ENCODE measurements around the gene APMAP.

The APMAP gene

DNA sequence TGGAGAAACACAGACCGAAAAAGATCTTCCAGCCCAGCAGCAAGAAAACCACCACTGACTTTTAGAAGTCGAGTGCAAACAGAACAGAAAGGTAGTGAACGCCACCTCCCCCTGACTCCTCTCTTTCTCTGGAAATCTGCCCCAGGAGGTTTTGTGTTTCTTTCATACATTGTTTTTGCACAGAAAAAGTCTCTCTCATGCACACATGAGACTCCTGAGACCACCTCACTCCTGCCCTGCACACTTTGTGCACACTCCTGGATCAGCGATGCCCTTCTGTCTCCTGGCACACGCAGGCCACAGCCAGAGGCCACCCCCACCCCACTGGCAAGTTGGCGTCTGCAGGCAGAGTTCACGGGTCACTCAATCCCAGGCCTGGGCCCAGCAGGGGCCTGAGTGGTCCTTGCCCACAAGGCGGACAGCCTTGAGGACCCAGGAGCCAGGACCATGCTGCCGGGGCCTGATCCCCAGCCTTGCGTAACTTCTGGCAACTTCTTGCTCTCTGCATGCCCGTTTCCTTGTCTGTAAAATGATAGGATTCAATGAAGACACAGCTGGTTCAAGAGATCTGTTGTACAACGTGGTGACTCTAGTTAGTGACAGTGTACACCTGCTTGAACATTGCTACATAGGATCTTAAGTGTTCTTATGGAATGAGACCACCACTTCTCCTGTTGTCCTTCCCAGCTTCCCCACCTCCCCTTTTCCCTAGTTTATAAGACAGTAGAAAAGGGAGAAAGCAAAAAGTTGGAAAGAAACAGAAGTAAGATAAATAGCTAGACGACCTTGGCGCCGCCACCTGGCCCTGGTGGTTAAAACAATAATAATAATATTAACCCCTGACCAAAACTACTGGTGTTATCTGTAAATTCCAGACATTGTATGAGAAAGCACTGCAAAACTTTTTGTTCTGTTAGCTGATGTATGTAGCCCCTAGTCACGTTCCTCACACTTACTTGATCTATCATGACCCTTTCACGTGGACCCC, 73.7 kb downstream of the APMAP start:
- Histone ChIP-seq H3K4me3 (no peak overlapping the region), H3K27ac (no peak overlapping the region)

DNA sequence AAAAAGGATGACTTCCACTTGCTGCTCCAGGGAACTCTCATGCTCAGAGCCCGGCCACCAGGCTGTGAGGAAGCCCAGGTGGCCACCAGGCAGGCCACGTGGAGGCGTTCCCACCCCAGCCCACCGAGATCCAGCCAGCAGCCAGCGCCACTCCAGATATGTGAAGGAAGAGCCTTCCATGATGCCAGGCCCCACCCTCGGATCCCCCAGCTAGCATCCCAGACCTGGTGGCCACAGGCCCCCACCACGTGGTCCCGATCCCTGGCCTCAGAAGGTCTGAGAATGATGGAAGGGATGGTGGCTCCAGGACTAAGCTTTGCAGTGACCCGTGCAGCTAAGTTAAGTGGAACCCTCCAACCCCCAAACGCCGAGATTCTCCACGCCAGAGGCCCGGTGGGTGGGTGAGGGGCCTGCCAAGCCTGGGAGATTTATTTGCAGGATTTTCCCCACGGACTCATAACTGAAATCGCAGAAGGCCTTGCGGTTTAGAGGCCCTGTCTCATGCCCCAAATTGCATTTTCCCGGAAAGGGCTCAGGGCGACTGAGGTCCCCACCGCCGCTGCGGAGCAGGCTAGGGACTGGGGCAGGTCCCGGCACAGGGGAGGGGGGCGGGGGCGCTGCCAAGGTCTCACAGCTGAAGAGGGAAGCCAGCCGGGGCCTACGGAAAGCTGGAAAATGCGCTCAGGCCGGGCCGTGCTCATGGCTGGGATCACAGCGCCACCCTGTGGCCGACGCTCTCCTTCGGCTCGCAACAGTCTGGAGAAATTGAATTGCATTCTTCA, 74.6 kb downstream of the APMAP start:
- Histone ChIP-seq H3K4me3 (no peak overlapping the region), H3K27ac (no peak overlapping the region)

DNA sequence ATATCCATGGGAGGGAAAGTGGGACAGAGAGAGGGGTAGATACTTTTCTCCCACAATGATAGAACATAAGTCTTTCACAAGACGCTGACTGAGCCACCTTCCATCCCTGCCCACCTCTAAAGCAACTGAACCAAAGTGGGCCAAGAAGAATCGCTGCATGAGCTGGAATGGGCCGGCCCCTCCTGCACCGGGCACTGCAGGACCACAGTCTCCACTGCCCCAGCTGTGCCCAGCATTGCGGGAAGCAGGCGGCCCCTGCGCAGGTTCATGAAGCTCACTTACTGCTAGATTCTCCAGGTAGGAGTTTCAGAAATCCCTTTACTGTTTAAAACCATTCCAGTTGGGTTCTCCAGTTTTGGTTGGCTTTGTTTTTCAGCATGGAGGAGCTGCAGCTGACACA, 75.5 kb downstream of the APMAP start:
- no peak overlapping the region for H3K4me3 ChIP-seq
- H3K27ac ChIP-seq: no peak overlapping the region

DNA sequence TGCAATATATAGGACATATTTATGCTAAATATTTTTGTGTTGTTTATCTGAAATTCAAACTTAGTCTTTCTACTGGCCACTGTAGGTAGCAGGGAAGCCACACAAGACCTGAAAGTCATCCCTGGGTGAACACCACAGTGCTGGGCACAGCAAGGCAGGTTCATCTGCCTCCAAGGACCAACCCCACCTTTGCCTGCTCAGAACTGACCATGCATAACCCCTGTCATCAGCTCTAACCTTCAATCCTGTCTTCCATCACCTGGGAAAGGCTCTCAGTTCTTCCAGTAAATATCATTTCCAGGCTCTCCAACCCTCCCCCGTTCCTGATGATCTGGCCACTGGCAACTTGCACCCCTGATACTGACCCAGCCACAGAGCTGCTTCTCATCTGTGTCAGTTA, 76.1 kb downstream of the APMAP start:
- Histone ChIP-seq H3K4me3 (no peak overlapping the region), H3K27ac (no peak overlapping the region)

DNA sequence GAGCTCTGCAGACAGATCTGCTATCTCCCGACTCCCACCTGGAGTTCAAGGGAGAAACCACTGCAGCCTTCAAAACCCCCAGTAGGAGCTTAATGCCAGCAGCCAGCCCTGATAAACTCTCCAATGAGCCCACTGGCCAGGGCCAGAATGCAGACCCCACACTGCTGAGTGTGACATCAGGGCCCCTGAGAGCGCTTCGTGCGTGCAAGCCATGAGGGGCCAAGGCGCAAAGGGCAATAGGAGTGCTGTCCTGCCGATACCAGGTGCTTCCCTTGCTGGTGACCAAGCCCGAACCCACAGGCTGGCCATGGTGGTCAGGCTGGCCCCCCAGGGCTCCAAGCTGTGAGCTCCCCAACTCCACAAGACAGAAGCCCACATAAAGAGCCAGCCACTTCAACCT, 76.7 kb downstream of the APMAP start:
- Histone ChIP-seq H3K4me3 (no peak overlapping the region), H3K27ac (no peak overlapping the region)

DNA sequence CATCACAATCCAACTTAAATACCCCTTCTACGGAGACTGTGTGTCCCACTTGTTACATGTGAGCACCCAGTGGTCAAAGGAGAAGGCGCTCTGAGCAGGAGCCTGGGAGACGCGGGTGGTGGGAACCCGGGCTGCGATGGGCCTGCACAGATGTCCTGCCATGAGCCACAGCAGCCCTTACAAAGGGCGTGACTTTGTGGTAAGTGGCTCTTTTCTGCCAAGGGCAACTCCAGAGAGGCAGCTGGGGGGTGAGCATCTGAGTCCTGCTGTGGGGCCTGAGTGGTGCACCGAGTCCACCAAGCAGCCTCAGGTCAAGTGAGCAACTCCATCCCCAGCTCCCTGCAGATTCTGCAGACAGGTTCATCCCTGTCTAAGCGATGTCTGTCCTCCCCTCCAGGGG, 77.1 kb downstream of the APMAP start:
- no peak overlapping the region for H3K27ac ChIP-seq
- no peak overlapping the region for H3K4me3 ChIP-seq

DNA sequence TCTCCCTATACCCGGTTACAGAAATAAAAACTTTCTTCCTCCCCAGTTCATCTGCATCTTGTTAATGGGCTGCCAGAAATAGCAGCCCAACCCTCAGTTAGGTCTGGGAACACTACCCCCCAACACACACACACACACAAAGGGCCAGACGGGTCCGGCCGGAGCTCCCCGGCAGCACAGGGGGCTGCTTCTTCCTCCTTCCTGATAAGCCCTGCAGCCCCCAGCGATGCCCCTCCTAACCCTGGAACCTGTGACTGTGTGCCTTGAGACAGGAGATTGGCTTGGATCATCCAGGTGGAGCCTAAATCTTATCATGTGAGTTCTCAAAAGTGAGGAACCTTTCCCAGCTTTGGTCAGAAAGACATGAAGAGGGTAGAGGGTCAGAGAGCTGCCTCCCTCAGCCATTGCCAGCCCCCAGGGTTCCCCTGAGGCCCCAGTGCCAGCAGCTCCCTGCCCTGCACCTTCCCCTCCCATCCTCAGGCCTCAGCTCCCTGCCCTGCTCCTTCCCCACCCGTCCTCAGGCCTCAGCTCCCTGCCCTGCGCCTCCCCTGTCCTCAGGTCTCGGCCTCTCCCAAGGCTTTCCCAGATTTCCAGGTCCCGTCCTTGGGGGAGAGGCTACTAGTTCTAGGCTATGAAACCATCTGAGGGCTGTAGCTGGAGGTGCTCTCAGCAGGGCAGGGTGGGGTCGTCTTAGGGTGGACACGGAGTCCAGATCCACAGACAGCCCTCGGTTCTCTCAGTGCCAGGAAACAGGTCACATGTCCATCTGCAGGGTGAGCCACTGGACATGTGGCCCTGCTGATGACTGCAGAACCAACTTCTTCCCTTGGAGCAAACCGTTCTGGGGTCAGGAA, 77.9 kb downstream of the APMAP start:
- Histone ChIP-seq H3K4me3 (no peak overlapping the region), H3K27ac (no peak overlapping the region)

DNA sequence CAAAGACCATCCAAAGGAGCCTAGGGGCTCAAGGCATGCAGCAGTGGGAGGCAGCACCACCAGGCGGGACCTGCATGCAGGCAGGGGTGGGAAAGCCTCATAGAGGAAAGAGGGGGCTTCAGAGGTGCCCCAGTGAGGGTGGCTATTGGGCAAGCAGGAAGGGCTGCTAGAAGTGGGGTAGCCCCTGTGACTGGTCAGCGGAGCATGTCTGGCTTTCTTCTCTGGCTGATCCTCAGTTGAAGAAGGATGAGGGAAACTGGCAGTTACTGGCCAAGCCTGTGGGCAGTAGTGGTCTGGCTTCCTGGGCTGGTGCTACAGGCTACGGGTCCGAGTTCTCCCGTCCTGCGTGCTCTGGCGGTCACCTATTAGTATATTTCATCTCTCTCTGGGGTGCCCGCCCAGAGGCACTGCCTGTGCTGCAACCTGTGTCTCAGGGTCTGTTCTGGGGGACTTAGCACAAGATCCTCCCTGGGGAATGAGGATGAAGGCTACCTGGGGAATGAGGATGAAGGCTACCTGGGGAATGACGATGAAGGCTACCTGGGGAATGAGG, 79.4 kb downstream of the APMAP start:
- no peak overlapping the region for H3K27ac ChIP-seq

More for the DNA sequence above, 79.4 kb downstream of the APMAP start:
- no peak overlapping the region for H3K4me3 ChIP-seq

All from skin epidermis (tissue), 12 donors.